Common myeloid progenitor, CD34-positive (primary cell): Measurements from ENCODE around the gene ITGA2.

ENCODE experiments used
- CTCF ChIA-PET: fragments of 350-600 bp; sonication (Branson Sonifier 250); formaldehyde crosslinking; loops from one replicate; lab custom pipeline; 2021; ENCODE audit warnings: antibody characterized with exemption; lab: Charles Lee
- POLR2A ChIA-PET: fragments of 350-600 bp; sonication (Branson Sonifier 250); formaldehyde crosslinking; loops from one replicate; lab custom pipeline; 2021; ENCODE audit warnings: antibody characterized with exemption; lab: Charles Lee
- DNase-seq, 3 donors: peaks; one replicate each; pipeline versions ENCODE4 v3.0.0 to v3.0.0-alpha.2; 2013
- H3K27ac ChIP-seq, 2 experiments: 1 replicate in 1 of 2; 2 replicates in 1 of 2; pipeline ENCODE4 v1.7.0; 2013; ENCODE audit warnings: inconsistent platforms in 2 of 2, low read length in 2 of 2, mild to moderate bottlenecking in 2 of 2, low read depth in 1 of 2, moderate library complexity in 1 of 2; ENCODE audit not compliant: severe bottlenecking in 2 of 2, insufficient read depth in 1 of 2, poor library complexity in 1 of 2
- H3K27me3 ChIP-seq, 5 experiments: replicated peaks in 2 of 5; 1 replicate in 3 of 5; 2 replicates in 2 of 5; pipeline versions ENCODE4 v1.6.1 to v1.7.0; 2013; ENCODE audit warnings: low read length in 4 of 5, mild to moderate bottlenecking in 2 of 5, moderate library complexity in 2 of 5, inconsistent platforms in 1 of 5; ENCODE audit not compliant: insufficient read depth in 5 of 5, control insufficient read depth in 4 of 5
- H3K36me3 ChIP-seq, 4 experiments: 1 replicate in 2 of 4; 2 replicates in 2 of 4; pipeline versions ENCODE4 v1.6.1 to v1.7.0; 2013; ENCODE audit warnings: low read length in 3 of 4, control low read depth in 1 of 4, mild to moderate bottlenecking in 1 of 4; ENCODE audit not compliant: control insufficient read depth in 4 of 4, insufficient read depth in 4 of 4
- H3K4me1 ChIP-seq, 4 experiments: 1 replicate in 3 of 4; 2 replicates in 1 of 4; pipeline versions ENCODE4 v1.6.1 to v1.7.1; 2013; ENCODE audit warnings: low read length in 3 of 4, mild to moderate bottlenecking in 3 of 4, control low read depth in 1 of 4, inconsistent platforms in 1 of 4, moderate library complexity in 1 of 4; ENCODE audit not compliant: control insufficient read depth in 4 of 4, insufficient read depth in 4 of 4; ENCODE audit errors: control extremely low read depth in 1 of 4
- H3K4me3 ChIP-seq, 7 experiments: 1 replicate in 4 of 7; 2 replicates in 3 of 7; pipeline versions ENCODE4 v1.5.1 to v1.7.0; 2013; ENCODE audit warnings: mild to moderate bottlenecking in 7 of 7, low read length in 6 of 7, moderate library complexity in 6 of 7, inconsistent platforms in 2 of 7, low read depth in 2 of 7, control low read depth in 1 of 7; ENCODE audit not compliant: insufficient read depth in 4 of 7, control insufficient read depth in 1 of 7; ENCODE audit errors: extremely low read depth in 1 of 7
- H3K9me3 ChIP-seq, 5 experiments: 1 replicate in 4 of 5; 2 replicates in 1 of 5; pipeline versions ENCODE4 v1.6.1 to v1.7.1; 2013; ENCODE audit warnings: low read length in 4 of 5, mild to moderate bottlenecking in 2 of 5, inconsistent platforms in 1 of 5, low read depth in 1 of 5, moderate library complexity in 1 of 5; ENCODE audit not compliant: control insufficient read depth in 4 of 5, insufficient read depth in 2 of 5; ENCODE audit errors: control extremely low read depth in 1 of 5
- WGBS: methylation state at CpG from one replicate; pipeline ENCODE4 v1.1.5; 2013; ENCODE audit not compliant: insufficient coverage; 5-methylcytosine and 5-hydroxymethylcytosine counted together

Gene ITGA2

GRCh38 chr5:53099546-53099945 lies 110.4 kb downstream of the ITGA2 start:
- H3K36me3 ChIP-seq = peaks cover 5 to 44% (median 30%) of the 10 kb centered on the region in 4 experiments
- ChIA-PET CTCF (interaction anchor here (1.0 to 7.5 kb wide), 4 partner anchors 10 to 153 kb away, joined by 3 to 124 read pairs (median 4); partner anchors contain the start of gene MOCS2), POLR2A (no interaction called here)
- H3K27ac ChIP-seq = no peak overlapping the region
- H3K9me3 ChIP-seq = no peaks in the 10 kb centered on the region
- no peak for DNase-seq
- H3K27me3 ChIP-seq = no peaks in the 10 kb centered on the region
- H3K4me1 ChIP-seq = no peaks in the 10 kb centered on the region
- WGBS = 80% methylated on average over 1 of the region's 2 CpGs
- H3K4me3 ChIP-seq = no peak overlapping the region

- WGBS = 100% methylated on average over 1 of the region's 2 CpGs
- Histone ChIP-seq H3K9me3 (no peaks in the 10 kb centered on the region), H3K36me3 (peaks cover 5 to 49% (median 31%) of the 10 kb centered on the region in 4 experiments), H3K27ac (no peak overlapping the region), H3K4me3 (no peak overlapping the region), H3K27me3 (no peaks in the 10 kb centered on the region), H3K4me1 (no peaks in the 10 kb centered on the region)
- no peak for DNase-seq
- ChIA-PET POLR2A (no interaction called here), CTCF (interaction anchor here (7.5 kb wide), 1 partner anchor 154 kb away, joined by 124 read pairs; no protein-coding TSS in a partner anchor)
Measured at GRCh38 chr5:53100606-53101005, 111.5 kb downstream of the ITGA2 start.

- POLR2A ChIA-PET = no interaction called here
- H3K27me3 ChIP-seq = no peaks in the 10 kb centered on the region
- no peak overlapping the region for H3K4me3 ChIP-seq
- H3K4me1 ChIP-seq = peaks cover 6 to 17% (median 14%) of the 10 kb centered on the region in 4 experiments
- H3K9me3 ChIP-seq = no peaks in the 10 kb centered on the region
- no peak overlapping the region for H3K27ac ChIP-seq
- peaks cover 0 to 27% (median 14%) of the 10 kb centered on the region in 4 experiments for H3K36me3 ChIP-seq
- CTCF ChIA-PET = interaction anchor here (1.0 to 1.4 kb wide), 3 partner anchors 8 to 1124 kb away, joined by 3 to 4 read pairs (median 3); no protein-coding TSS in a partner anchor
- no peak for DNase-seq
- WGBS = no CpG with 5 or more reads among the region's 5 CpGs
Measured at GRCh38 chr5:53105611-53106300, 116.6 kb downstream of the ITGA2 start.

- Histone ChIP-seq H3K4me3 (peak overlapping the region; percentile 62 to 97 (median 86)), H3K27ac (peak overlapping the region; percentile 29 to 66), H3K36me3 (peaks cover 0 to 13% (median 4%) of the 10 kb centered on the region in 4 experiments), H3K9me3 (no peaks in the 10 kb centered on the region), H3K27me3 (no peaks in the 10 kb centered on the region), H3K4me1 (peaks cover 6 to 19% (median 15%) of the 10 kb centered on the region in 4 experiments)
- ChIA-PET POLR2A (no interaction called here), CTCF (interaction anchor here (1.1 to 1.3 kb wide), 2 partner anchors 9 to 17 kb away, joined by 3 to 4 read pairs; no protein-coding TSS in a partner anchor)
- DNase-seq = peak in 2 of 3 donors; percentile 34 to 53
- 0% methylated on average over 5 of the region's 11 CpGs for WGBS
Measured at GRCh38 chr5:53109056-53109442, 119.9 kb downstream of the ITGA2 start.

- POLR2A ChIA-PET = no interaction called here
- CTCF ChIA-PET = interaction anchor here (1.1 to 1.3 kb wide), 2 partner anchors 10 to 16 kb away, joined by 3 to 4 read pairs; no protein-coding TSS in a partner anchor
- Histone ChIP-seq H3K4me1 (peaks cover 6 to 19% (median 15%) of the 10 kb centered on the region in 4 experiments), H3K4me3 (peak within 1 kb of the TSS; percentile 62 to 97 (median 86)), H3K9me3 (no peaks in the 10 kb centered on the region), H3K27me3 (no peaks in the 10 kb centered on the region), H3K36me3 (peaks cover 0 to 9% (median 4%) of the 10 kb centered on the region in 4 experiments), H3K27ac (peak within 1 kb of the TSS; percentile 48 to 66)
- peak; percentile 90 to 95 (median 93) for DNase-seq
- WGBS = 0% methylated on average over 41 of the region's 54 CpGs
Measured at GRCh38 chr5:53109443-53110127, 120.4 kb downstream of the ITGA2 start, which contains the start of gene MOCS2. TSS of gene MOCS2 (minus strand) at chr5:53109757. CDS start at chr5:53107174, 2,583 bp downstream.

GRCh38 chr5:53110156-53110555 lies 121.0 kb downstream of the ITGA2 start:
- ChIA-PET CTCF (interaction anchor here (1.1 to 1.3 kb wide), 2 partner anchors 10 to 16 kb away, joined by 3 to 4 read pairs; no protein-coding TSS in a partner anchor), POLR2A (no interaction called here)
- peak overlapping the region; percentile 48 to 66 for H3K27ac ChIP-seq
- H3K36me3 ChIP-seq = peaks cover 0 to 9% (median 2%) of the 10 kb centered on the region in 4 experiments
- peak in 1 of 3 donors; percentile 6 for DNase-seq
- 0% methylated on average over 6 of the region's 6 CpGs for WGBS
- H3K27me3 ChIP-seq = no peaks in the 10 kb centered on the region
- no peaks in the 10 kb centered on the region for H3K9me3 ChIP-seq
- H3K4me3 ChIP-seq = peak overlapping the region; percentile 62 to 97 (median 86)
- H3K4me1 ChIP-seq = peaks cover 6 to 19% (median 15%) of the 10 kb centered on the region in 4 experiments
